Esophagus muscularis mucosa (tissue), 4 donors: ENCODE results near the gene MEIOB. TPM values are rescaled to one million over a fixed set of nuclear protein-coding genes. Genes with fewer than 3 reads are reported as not detected.
"Not testable (repeated sequence)": the region's sequence is repeated elsewhere in the genome, so short reads cannot be mapped to it uniquely, and the experiment has no call there.

Experiments used
- DNase-seq: peaks from one replicate; pipeline ENCODE4 v3.0.0-alpha.2; 2017; ENCODE audit errors: extremely low spot score
- H3K27ac ChIP-seq, 4 donors: fragments of 200-600 bp; sonication (generic); replicated peaks in 1 of 4; 1 replicate in 3 of 4; 2 replicates in 1 of 4; pipeline ENCODE4 v1.5.1; 2016 to 2019; ENCODE audit warnings: mild to moderate bottlenecking in 1 of 4
- H3K27me3 ChIP-seq, 4 donors: fragments of 200-600 bp; sonication (generic); one replicate each; pipeline versions ENCODE4 v1.5.1 to v1.6.0; 2016 to 2019
- H3K36me3 ChIP-seq, 4 donors: fragments of 200-600 bp; sonication (generic); one replicate each; pipeline ENCODE4 v1.5.1; 2016 to 2019
- H3K4me1 ChIP-seq, 4 donors: fragments of 200-600 bp; sonication (generic); one replicate each; pipeline ENCODE4 v1.5.1; 2016 to 2019
- H3K4me3 ChIP-seq, 4 donors: fragments of 200-600 bp; sonication (generic); 1 replicate in 2 of 4; 2 replicates in 2 of 4; pipeline ENCODE4 v1.5.1; 2016 to 2019; ENCODE audit warnings: mild to moderate bottlenecking in 4 of 4, moderate library complexity in 1 of 4
- H3K9me3 ChIP-seq, 4 donors: fragments of 200-600 bp; sonication (generic); 1 replicate in 3 of 4; 2 replicates in 1 of 4; pipeline ENCODE4 v1.5.1; 2016 to 2019
- EP300 ChIP-seq: sonication (generic); formaldehyde crosslinking; IDR thresholded peaks from one replicate; pipeline ENCODE4 v1.6.1; 2017; ENCODE audit warnings: antibody characterized with exemption
- POLR2A ChIP-seq: fragments of 450-650 bp; IDR thresholded peaks from one replicate; pipeline ENCODE4 v1.6.1; 2017; ENCODE audit warnings: antibody characterized with exemption, moderate library complexity, mild to moderate bottlenecking, low read depth
- POLR2AphosphoS5 ChIP-seq, 2 donors: sonication (generic); formaldehyde crosslinking; IDR thresholded peaks; one replicate each; pipeline ENCODE4 v1.6.1; 2017; ENCODE audit warnings: antibody characterized with exemption in 2 of 2
- WGBS: methylation state at CpG from one replicate; pipeline ENCODE4 v1.1.5; 2018; 5-methylcytosine and 5-hydroxymethylcytosine counted together
- intact Hi-C: fragments of 100-400 bp; cut with DNase I; formaldehyde crosslinking; loops from one replicate; pipeline ENCODE4 v1.15.1; 2023
- total RNA-seq, 4 donors: library from RNA; depleted of rRNA; stranded (reverse); fragments of >200 nt; gene quantifications; one replicate each; pipeline versions ENCODE4 v1.1.0 to v1.2.1, GENCODE V29; 2016
- TF ChIP-seq, protein P1 (sequence below), 3 experiments: fragments of 200-600 bp in 2 of 3; fragments of 450-650 bp in 1 of 3; sonication (generic) in 2 of 3; IDR thresholded peaks; one replicate each; pipeline ENCODE4 v1.5.1; 2017 to 2019; ENCODE audit warnings: antibody characterized with exemption in 3 of 3, mild to moderate bottlenecking in 2 of 3, moderate library complexity in 1 of 3

The MEIOB gene
- total RNA-seq, 4 donors from 2014 or later = not detected

DNA sequence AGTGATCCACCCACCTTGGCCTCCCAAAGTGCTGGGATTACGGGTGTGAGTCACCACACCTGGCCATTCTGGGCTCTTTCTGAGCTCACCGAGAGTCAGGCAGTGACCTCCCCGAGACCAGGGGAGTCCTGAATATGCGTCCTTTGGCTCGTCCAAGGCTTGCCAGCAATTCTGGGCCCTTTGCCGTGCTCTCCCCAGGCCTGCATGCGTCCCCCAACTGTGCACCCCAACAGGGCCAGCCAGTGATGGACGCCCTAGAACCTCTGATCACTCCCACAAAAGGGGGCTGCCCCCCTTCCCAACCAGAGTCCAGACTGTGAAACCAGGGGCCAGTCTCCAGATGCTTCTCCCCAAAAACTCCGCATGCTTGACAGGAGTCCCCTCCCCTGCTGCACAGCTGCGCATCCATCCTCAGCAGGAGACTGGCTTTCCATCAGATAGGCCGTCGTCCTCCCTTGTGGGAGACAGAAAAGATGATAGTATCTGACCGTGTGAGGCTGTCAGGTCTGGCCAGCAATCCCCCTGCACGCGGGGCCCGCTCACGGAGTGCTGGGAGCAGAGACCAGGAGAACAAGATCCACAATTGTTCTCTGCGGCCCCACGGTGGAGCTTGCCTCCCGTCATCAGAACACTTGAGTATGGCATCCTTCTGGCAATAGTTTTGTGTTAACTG, 30.7 kb upstream of the MEIOB start:
- no peak for DNase-seq
- Histone ChIP-seq H3K27me3 (peaks cover 0 to 76% (median 0%) of the 10 kb centered on the region in 4 donors), H3K9me3 (no peaks in the 10 kb centered on the region), H3K36me3 (no peaks in the 10 kb centered on the region), H3K4me1 (no peaks in the 10 kb centered on the region), H3K4me3 (no peak overlapping the region), H3K27ac (no peak overlapping the region)
- intact Hi-C loops = no loop called here
- TF ChIP-seq, protein P1, sequence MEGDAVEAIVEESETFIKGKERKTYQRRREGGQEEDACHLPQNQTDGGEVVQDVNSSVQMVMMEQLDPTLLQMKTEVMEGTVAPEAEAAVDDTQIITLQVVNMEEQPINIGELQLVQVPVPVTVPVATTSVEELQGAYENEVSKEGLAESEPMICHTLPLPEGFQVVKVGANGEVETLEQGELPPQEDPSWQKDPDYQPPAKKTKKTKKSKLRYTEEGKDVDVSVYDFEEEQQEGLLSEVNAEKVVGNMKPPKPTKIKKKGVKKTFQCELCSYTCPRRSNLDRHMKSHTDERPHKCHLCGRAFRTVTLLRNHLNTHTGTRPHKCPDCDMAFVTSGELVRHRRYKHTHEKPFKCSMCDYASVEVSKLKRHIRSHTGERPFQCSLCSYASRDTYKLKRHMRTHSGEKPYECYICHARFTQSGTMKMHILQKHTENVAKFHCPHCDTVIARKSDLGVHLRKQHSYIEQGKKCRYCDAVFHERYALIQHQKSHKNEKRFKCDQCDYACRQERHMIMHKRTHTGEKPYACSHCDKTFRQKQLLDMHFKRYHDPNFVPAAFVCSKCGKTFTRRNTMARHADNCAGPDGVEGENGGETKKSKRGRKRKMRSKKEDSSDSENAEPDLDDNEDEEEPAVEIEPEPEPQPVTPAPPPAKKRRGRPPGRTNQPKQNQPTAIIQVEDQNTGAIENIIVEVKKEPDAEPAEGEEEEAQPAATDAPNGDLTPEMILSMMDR (IDR thresholded peaks at IDR 0.05) = no peak
- no peak for TF ChIP-seq EP300
- TF ChIP-seq POLR2A = no peak
- TF ChIP-seq POLR2AphosphoS5 (IDR thresholded peaks at IDR 0.05) = no peak
- 75% methylated on average over 18 of the region's 20 CpGs for WGBS

DNA sequence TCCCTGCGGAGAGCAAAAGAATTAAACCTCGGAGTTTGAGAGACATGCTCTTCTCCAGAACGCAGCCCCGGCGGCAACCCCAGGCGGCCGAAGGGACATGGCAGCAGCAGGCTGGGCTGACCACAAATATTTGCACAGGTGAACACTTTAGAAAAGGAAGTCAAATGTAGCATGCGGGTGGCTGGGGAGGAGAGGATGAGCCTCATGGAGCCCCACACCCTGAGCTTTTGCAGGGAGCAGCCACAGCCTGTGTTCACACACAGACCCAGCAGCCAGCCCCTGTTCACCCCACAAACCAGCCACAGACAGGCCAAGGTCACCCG, 28.4 kb upstream of the MEIOB start:
- intact Hi-C loops = no loop called here
- DNase-seq = no peak
- no peak overlapping the region for H3K27ac ChIP-seq
- no peaks in the 10 kb centered on the region for H3K9me3 ChIP-seq
- TF ChIP-seq EP300 (no peak), POLR2A (no peak), POLR2AphosphoS5 (IDR thresholded peaks at IDR 0.05) (no peak)
- TF ChIP-seq, protein P1 (IDR thresholded peaks at IDR 0.05) = no peak
- H3K36me3 ChIP-seq = no peaks in the 10 kb centered on the region
- H3K27me3 ChIP-seq = peaks cover 0 to 67% (median 0%) of the 10 kb centered on the region in 4 donors
- WGBS = 81% methylated on average over 9 of the region's 9 CpGs
- H3K4me1 ChIP-seq = no peaks in the 10 kb centered on the region
- no peak overlapping the region for H3K4me3 ChIP-seq

DNA sequence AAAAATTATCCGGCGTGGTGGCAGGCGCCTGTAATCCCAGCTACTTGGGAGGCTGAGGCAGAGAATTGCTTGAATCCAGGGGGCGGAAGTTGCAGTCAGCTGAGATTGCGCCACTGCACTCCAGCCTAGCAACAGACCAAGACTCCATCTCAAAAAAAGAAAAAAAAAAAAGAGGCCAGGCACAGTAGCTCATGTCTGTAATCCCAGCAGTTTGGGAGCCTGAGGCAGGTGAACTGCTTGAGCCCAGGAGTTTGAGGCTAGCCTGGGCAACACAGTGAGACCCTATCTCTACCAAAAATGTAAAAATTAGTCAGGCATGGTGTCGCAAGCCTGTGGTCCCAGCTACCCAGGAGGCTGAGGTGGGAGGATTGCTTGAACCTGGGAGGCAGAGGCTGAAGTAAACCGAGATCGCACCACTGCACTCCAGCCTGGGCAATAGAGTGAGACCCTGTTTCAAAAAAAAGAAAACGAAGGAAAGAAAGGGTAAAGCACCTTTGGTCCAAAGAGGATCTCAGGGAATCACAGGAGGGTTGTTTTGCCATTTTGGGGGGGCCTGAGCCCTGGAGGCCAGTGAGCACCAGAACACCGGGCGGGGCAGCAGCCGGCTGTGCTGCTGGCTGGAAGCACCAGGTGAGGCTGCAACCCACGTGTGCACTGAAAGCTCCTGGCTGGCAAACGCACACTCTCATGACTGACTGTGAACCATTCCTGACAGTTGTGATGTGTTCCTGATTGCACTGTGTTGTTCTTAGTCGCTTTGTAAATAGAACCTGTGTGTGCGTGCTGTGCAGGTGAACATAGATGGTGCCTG, 27.9 kb upstream of the MEIOB start:
- Histone ChIP-seq H3K9me3 (no peaks in the 10 kb centered on the region), H3K27ac (no peak overlapping the region), H3K4me3 (no peak overlapping the region), H3K27me3 (peaks cover 0 to 62% (median 0%) of the 10 kb centered on the region in 4 donors), H3K36me3 (no peaks in the 10 kb centered on the region), H3K4me1 (no peaks in the 10 kb centered on the region)
- no peak for TF ChIP-seq POLR2A
- TF ChIP-seq POLR2AphosphoS5 (IDR thresholded peaks at IDR 0.05) = no peak
- TF ChIP-seq, protein P1 (IDR thresholded peaks at IDR 0.05) = no peak
- no peak for TF ChIP-seq EP300
- no peak for DNase-seq
- intact Hi-C loops = no loop called here
- 82% methylated on average over 16 of the region's 16 CpGs for WGBS

DNA sequence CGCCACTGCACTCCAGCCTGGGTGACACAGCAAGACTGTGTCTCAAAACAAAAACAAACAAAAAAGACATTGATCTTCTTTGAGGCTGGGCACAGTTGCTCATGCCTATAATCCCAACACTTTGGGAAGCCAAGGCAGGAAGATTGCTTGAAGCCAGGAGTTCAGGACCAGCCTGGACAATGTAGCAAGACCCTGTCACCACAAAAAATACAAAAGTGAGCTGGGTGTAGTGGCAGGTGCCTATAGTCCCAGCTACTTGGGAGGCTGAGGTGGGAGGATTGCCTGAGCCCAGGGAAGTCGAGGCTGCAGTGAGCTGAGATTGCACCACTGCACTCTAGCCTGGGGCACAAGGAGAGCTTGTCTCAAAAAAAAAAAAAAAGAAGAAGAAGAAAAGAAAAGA, 25.7 kb upstream of the MEIOB start:
- WGBS = 89% methylated on average over 2 of the region's 2 CpGs

DNA sequence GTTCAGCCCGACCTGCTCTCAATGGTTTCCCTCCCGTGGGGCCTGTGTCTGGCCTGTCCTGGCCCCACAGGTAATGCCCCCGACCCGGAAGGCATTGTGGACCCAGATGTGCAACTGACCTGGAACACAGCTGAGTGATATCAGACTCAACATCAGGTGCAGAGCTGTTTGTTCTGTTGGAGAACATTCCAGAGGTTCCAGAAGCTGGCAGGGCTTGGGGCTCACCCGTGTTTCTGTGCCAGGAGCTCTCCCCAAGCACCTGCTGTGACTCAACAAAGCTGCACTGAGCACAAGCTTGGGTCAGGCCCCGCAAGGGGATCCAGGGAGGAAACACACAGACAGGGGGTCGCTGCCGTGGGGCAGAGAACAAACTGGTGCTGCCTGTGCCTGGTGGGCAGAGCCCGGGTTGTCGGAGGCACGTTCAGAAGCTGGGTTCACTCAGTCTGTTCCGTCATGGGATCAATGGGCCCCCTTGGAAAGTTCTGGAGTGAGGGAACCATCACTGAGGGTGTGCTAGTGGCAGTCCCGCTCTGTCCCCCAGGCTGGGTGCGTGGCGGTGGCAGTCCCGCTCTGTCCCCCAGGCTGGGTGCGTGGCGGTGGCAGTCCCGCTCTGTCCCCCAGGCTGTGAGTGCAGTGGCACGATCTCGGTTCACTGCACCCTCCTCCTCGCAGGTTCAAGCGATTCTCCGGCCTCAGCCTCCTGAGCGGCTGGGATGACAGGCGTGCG, 24.1 kb upstream of the MEIOB start:
- intact Hi-C loops = no loop called here
- no peaks in the 10 kb centered on the region for H3K4me1 ChIP-seq
- H3K27ac ChIP-seq = no peak overlapping the region
- WGBS = 78% methylated on average over 27 of the region's 27 CpGs
- H3K27me3 ChIP-seq = peaks cover 0 to 63% (median 0%) of the 10 kb centered on the region in 4 donors
- TF ChIP-seq, protein P1 (IDR thresholded peaks at IDR 0.05) = no peak
- TF ChIP-seq EP300 = no peak
- no peak for TF ChIP-seq POLR2AphosphoS5 (IDR thresholded peaks at IDR 0.05)
- no peak for TF ChIP-seq POLR2A
- H3K9me3 ChIP-seq = no peaks in the 10 kb centered on the region
- no peak overlapping the region for H3K4me3 ChIP-seq
- no peak for DNase-seq
- no peaks in the 10 kb centered on the region for H3K36me3 ChIP-seq

More for the DNA sequence above, 25.7 kb upstream of the MEIOB start:
- intact Hi-C loops, H3K9me3 ChIP-seq, H3K4me1 ChIP-seq, H3K4me3 ChIP-seq, H3K27ac ChIP-seq, H3K36me3 ChIP-seq, DNase-seq: not testable (repeated sequence)
- peaks cover 0 to 52% (median 0%) of the 10 kb centered on the region in 4 donors for H3K27me3 ChIP-seq
